Fibroblast of gingiva (primary cell): ENCODE data around the gene IFT74.
"Not testable (repeated sequence)": the region's sequence is repeated elsewhere in the genome, so short reads cannot be mapped to it uniquely, and the experiment has no call there.

ENCODE experiments used
- DNase-seq: peaks from one replicate; pipeline ENCODE4 v3.0.0-alpha.2; 2011; ENCODE audit warnings: low read depth

IFT74 gene

DNA sequence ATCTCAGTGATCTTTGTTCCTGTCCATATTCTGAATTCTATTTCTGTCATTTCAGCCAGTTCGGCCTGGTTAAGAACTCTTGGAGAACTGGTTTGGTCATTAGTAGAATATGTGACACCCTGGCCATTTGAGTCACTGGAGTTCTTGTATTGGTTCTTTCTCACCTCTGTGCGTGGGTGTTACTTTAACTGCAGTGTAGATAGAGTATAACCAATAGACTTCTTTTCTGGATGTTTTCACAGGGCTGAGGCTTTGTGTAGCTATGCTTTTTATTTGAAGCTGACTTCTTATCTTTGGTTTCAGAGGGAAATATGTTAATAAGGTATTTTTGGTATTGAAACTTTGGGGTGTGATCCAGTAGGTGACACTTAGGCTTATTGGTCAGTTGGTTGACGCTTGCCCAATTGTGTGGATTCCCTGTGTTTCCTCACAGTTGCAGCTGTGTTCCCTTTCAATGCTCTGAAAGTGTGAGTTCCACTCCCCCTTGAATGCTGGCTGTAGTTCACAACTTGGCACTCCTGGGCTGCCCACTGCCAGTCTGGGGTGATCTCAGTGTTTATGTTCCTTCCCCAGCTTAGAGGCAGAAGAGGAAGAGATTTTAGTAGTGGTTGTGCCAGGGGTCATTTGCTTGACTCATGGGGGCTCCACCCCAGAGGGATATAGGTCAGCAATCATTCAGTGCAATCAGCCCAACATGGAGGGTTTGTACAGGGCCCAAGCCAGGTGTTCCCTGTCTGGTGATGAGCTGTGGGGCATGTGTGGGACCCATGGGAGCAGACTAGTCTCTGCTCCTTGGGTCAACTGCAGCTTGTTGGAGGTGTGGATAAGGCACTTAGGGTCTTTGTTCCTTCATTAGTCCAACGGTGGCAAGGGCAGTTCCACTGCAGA, 117.9 kb downstream of the IFT74 start:
- DNase-seq = no peak

DNA sequence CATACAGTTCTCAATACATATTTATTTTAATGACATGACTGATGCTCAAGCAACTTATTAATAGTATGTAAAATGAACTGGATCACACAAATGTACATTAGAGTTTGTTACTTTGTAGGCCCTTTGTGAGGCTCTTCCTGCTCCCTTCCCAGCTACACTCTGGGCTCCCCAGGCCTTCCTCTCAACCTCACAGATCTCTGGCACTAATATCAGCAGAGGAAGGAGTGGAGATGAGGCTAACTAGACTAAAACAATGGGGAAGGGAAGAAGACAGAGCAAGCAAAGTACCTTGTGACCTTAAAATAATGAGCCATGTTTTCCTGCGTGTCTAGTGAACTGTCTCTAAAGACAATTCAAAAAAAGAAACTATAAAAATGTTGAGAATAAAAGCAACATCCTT, 122.5 kb downstream of the IFT74 start:
- no peak for DNase-seq

DNA sequence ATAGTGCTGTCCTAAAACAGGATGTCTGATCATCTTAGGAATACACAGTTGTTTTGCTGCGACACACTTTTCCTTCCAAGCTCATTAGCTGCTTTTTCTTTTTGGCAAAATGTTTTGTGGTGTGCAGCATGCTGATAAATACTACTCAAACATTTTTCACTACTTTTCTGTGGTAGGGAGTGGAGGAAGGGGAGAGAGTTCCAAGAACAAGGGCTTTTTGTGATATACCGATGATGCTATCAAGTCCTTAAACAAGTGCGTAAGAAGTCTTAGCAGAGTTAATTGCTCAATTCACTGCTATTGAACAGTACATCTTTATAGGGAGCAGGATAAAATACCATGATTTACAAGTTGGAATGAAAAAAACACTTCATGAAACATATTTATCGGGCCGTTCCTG, 129.2 kb downstream of the IFT74 start:
- no peak for DNase-seq

DNA sequence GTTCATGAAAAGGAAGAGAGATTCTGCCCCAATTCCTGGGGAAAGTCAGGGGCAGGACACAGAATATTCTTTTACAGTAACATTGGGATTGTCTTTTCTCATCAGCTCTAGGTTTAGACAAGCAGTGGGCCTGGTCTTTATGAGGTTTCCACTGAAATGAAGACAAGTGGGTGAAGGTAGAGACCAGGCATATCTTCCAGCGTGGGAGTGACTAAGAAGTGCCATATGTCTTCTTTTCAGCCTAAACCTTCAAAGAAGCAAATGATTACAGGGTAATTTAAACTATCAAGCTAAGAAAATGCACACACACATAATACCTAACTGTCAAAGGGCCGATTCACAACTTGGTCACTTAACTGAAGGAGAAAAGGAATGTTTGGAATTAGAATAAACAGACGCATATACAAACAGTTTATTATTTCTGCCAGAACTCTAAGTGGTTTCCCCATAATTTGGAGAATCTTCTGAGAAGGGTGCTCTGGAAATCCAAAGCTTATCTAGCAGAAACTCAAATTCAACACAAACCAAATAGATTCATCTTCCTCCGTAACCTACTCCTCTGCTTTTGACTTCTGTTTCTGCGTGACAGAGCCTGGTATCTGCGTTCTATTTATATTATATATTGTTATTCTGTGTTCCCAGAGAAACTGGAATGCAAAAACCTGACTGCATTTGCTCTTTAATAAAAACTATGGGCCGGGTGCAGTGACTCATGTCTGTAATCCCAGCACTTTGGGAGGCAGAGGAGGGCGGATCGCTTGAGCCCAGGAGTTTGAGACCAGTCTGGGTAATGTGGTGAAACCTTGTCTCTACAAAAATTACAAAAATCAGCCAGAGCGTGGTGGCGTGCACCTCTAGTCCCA, 130.8 kb downstream of the IFT74 start:
- peak; percentile 42 for DNase-seq

DNA sequence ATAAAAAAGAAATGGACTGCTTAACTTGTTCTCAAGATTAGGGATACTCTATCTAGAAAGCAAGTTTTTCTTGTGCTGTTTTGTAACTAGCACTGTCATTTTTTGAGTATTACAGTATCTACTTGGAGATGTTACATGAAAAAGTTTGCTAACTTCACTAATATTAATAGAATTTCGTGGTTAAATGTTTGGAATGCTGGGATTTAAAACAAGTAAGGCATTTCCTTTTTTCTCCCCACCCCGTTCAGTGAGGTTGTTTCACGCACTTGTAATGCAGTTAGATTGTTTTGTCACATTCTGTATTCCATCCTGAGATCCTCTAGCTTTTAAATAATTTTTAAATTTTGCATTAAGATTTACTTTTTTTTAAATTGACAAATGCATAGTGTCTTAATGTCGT, 132.8 kb downstream of the IFT74 start:
- DNase-seq = peak; percentile 11

DNA sequence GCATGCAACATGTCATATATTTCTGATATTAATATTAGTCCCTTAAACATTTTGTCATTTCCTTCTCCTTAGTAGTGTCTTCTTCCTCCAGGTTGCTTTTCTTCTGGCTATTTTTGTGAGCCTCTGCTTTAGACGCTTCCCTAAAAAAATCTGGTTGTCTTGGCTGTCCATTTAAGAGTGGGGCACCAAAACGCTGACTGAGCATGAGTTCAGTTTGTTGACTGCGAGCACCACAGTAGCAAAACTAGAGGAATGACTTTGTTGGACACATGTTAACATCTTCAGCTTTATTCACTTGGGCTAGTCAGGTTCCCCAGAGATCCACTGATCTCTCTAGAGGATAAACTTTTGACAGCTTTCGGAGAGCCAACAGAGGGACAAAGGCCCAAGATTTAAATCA, 133.5 kb downstream of the IFT74 start:
- no peak for DNase-seq

DNA sequence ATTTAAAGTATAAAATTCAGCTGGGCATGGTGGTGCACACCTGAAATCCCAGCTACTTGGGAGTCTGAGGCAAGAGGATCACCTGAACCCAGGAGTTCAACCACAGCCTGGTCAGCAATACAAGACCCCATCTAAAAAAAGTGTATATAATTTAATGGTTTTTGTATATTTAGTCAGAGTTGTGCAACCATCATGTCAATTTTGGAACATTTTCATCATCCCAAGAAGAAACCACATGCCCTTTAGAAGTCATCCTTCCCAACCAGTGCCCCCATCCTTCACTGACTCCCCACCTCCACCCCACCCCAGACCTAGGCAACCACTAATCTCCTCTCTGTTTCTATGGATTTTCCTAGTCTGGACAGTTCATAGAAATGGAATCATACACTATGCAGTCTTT, 134.0 kb downstream of the IFT74 start:
- DNase-seq = no peak

DNA sequence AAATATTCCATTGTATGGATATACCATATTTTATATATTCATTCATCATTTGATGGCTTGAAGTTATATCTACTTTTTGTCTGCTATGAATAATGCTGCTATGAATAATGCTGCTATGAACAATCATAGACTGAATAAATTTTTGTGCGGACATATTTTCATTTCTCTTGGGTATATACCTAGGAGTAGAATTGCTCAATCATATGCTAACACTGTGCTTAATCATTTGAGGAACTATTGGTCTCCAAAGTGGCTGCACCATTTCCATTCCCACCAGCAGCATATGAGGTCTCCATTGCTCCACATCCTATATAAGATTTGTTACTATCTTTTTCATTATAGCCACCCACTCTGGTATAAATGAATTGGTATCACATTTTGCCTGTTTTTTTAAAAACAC, 134.5 kb downstream of the IFT74 start:
- DNase-seq = no peak

DNA sequence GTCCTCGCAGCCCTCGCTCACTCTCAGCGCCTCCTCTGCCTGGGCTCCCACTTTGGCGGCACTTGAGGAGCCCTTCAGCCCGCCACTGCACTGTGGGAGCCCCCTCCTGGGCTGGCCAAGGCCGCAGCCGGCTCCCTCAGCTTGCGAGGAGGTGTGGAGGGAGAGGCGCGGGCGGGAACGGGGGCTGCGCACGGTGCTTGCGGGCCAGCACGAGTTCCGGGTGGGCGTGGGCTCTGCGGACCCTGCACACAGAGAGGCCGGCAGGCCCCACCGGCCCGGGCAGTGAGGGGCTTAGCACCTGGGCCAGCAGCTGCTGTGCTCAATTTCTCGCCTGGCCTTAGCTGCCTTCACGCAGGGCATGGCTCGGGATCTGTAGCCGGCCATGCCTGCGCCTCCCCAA, 136.3 kb downstream of the IFT74 start:
- DNase-seq = not testable (repeated sequence)

DNA sequence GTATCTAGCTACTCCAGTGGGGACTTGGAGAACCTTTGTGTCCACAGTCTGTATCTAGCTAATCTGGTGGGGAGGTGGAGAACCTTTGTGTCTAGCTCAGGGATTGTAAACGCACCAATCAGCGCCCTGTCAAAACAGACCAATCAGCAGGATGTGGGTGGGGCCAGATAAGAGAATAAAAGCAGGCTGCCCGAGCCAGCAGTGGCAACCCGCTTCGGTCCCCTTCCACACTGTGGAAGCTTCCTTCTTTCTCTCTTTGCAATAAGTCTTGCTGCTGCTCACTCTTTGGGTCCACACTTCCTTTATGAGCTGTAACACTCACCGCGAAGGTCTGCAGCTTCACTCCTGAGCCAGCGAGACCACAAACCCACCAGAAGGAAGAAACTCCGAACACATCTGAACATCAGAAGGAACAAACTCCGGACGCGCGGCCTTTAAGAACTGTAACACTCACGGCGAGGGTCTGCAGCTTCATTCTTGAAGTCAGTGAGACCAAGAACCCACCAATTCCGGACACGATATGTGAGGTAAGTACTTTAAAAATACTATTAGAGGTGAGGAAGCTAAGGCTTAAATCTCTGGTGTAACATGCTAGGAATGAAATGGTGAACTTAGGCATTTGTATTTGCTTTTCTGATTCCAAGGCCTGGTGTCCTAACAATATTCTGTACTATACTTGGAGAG, 137.3 kb downstream of the IFT74 start:
- not testable (repeated sequence) for DNase-seq

DNA sequence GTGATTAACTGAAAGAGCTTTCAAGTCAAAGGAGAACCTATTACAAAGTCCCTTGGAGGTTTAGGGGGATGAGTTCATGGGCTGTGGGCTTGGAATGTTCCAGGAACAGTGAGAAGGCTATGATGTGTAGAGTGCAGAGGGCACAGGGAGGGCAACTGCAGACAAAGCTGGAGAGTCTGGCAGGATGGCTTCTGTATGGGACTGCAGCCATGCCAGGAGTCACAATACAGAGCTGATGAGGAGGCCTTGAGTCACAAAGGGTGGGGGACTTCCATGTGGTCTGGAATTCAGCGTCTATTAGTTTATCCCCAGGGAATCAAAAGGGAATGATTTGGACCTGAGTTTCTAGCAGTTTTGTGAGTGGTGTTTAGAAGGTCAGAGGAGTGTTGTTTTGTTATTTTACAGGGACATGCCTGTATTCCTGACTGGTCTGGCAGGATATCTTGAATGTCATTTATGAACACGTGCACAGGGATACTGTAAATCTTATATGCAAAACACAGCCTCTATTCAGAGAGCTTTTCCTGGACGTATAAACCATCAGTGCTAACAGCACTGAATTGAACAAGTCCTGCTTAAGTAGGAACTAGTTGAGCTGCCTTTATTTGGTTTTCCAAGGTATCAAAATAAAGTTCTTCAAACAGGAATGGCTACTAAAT, 138.6 kb downstream of the IFT74 start:
- DNase-seq = peak; percentile 16

DNA sequence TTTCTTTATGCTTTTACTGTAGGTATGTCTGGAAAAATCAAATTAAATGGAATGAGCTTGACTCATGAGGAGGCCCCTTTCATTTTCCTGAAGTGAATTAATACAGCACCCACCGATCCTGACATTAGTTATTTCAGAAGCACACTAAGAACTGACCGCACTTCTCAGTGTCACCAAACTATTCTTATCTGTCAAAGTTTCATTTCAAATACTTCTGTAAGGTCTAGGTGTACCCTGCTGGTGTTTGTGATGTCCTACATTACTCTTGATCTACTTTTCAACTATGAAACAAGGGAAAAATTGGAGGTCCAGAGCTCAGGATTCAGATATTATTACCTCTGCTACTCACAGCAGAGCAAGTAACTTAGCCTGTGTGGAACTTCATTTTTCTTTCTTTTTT, 151.0 kb downstream of the IFT74 start:
- DNase-seq = no peak

DNA sequence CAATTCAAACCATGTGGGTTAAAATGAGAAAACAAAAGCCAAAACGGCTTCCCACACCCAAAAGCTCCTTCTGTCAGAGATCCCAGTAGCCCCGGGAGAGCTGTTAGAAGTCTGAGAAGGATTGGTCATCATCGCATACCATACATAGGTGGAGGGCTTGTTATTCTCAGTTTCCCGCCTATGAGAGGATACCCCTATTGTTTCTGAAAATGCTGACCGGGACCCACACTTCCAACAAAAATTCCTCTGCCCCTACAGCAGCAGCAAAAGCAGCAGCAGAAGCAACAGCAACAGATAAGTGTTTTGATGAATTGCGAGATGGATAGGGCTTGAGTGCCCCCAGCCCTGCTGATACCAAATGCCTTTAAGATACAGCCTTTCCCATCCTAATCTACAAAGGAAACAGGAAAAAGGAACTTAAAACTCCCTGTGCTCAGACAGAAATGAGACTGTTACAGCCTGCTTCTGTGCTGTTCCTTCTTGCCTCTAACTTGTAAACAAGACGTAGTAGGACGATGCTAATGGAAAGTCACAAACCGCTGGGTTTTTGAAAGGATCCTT, 152.8 kb downstream of the IFT74 start, which contains the start of gene TEK:
Gene TEK (plus strand): TSS at position 245 of the 561 bp plus-strand sequence. CDS start 366 bp downstream, outside the sequence.
- no peak for DNase-seq

DNA sequence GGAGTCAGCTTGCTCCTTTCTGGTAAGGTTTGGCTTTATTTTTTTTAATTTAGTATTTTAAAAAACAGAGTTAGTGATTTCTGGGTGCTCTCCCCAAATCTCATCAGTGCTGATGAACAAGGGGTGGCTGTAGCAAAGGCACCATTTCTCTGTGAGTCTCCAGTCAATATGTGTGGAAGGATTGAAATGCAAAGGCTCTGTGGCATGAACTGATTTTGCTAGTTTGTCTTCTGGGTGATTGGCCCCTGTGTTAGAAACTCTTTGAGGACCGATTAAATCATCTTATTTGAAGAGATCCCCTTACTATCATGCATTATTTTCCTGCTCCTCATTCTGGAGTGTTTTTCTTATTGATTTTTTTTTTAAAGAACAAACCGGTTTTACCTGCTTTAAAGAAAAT, 153.4 kb downstream of the IFT74 start:
- no peak for DNase-seq

DNA sequence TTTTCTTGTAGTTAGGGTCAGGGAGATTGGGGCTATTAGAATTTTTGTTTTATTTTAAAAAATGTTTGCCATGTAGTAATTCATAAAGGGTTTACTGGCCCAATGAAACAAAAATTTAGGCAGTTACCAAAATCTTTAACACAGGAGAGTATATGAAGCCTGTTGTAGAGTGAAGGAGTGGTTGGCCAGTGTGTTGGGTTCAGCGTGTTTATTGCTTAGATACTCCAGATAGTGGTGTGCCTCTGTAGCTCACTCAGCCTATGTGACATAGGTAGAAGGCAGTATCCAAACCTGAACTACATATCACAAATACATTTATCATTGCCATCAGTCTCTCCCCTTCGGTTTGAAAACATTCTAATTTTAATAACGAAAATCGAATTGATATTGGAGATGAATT, 154.0 kb downstream of the IFT74 start:
- no peak for DNase-seq

DNA sequence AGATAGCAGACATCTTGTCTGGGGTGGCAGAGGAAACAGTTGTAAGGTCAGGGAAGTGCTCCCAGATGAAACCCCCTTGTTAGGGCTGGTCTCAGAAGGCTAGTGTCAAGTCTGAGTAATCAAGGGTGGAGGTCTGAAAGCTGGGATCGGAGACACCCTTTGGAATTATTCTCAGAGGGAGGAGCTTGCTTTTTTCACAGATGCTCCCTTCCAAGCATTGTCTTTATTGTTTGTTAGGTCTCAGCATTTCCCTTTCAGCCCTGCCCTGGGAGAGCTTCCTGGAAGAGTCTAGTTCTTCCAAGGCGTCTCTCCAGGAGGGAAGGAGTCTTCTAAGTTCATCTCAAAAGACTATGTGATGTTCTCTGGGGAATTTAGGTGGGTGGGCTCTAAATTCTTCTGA, 156.0 kb downstream of the IFT74 start:
- no peak for DNase-seq
